GM19240 (cell line): ENCODE measurements around the gene NDUFB4.
"Not testable (repeated sequence)": the region's sequence is repeated elsewhere in the genome, so short reads cannot be mapped to it uniquely, and the experiment has no call there.

Source experiments
- DNase-seq: peaks from one replicate; pipeline ENCODE4 v3.0.0; 2011; ENCODE audit warnings: low spot score; ENCODE audit not compliant: insufficient read length

NDUFB4 gene

GRCh38 chr3:120569222-120570057, 26.7 kb upstream of the NDUFB4 start:
- DNase-seq, result no peak

- no peak for DNase-seq
Measured at GRCh38 chr3:120572027-120572426, 24.1 kb upstream of the NDUFB4 start.

- DNase-seq, result no peak
Measured at GRCh38 chr3:120587332-120587975, 8.7 kb upstream of the NDUFB4 start.

- DNase-seq, result no peak
Measured at GRCh38 chr3:120595788-120596115, 384 bp upstream of the NDUFB4 start.

- no peak for DNase-seq
Measured at GRCh38 chr3:120596853-120597223, 702 bp downstream of the NDUFB4 start.

GRCh38 chr3:120597445-120598049, 1.4 kb downstream of the NDUFB4 start:
- no peak for DNase-seq

GRCh38 chr3:120599211-120599610, 3.1 kb downstream of the NDUFB4 start:
- no peak for DNase-seq

- DNase-seq, result no peak
Measured at GRCh38 chr3:120601554-120601953, 5.4 kb downstream of the NDUFB4 start.

GRCh38 chr3:120602682-120603081, 6.5 kb downstream of the NDUFB4 start:
- no peak for DNase-seq

- DNase-seq, result no peak
Measured at GRCh38 chr3:120604382-120604781, 8.2 kb downstream of the NDUFB4 start.

- DNase-seq, result no peak
Measured at GRCh38 chr3:120604784-120605183, 8.6 kb downstream of the NDUFB4 start.

- no peak for DNase-seq
Measured at GRCh38 chr3:120608506-120608905, 12.4 kb downstream of the NDUFB4 start.

GRCh38 chr3:120614765-120615164, 18.6 kb downstream of the NDUFB4 start:
- no peak for DNase-seq

GRCh38 chr3:120615847-120616609, 19.9 kb downstream of the NDUFB4 start:
- DNase-seq, result no peak

- not testable (repeated sequence) for DNase-seq
Measured at GRCh38 chr3:120616745-120617144, 20.6 kb downstream of the NDUFB4 start.

GRCh38 chr3:120622457-120622856, 26.3 kb downstream of the NDUFB4 start:
- DNase-seq, result no peak

- DNase-seq, result no peak
Measured at GRCh38 chr3:120622870-120623726, 27.0 kb downstream of the NDUFB4 start.

- no peak for DNase-seq
Measured at GRCh38 chr3:120623727-120624093, 27.6 kb downstream of the NDUFB4 start.

GRCh38 chr3:120625159-120625586, 29.0 kb downstream of the NDUFB4 start:
- DNase-seq, result no peak

GRCh38 chr3:120634539-120634938, 38.4 kb downstream of the NDUFB4 start:
- no peak for DNase-seq

GRCh38 chr3:120636795-120637401, 40.8 kb downstream of the NDUFB4 start:
- no peak for DNase-seq
